ENCODE data around the gene EFTUD2. TPM values are rescaled to one million over a fixed set of nuclear protein-coding genes. Genes with fewer than 3 reads are reported as not detected.

Gene EFTUD2
- total and polyA plus RNA-seq, 2 donors from 2014 or later: 37.9 to 98.4 TPM

GRCh38 chr17:44919885-44920564 is 20.8 kb upstream of the EFTUD2 start:
- DNase-seq (peak; percentile 85 to 91 (median 87)), FAIRE-seq (no peak)
- H3K4me1 ChIP-seq (ENCODE audit: control insufficient read depth in 2 of 3, insufficient read depth in 2 of 3, low read depth in 1 of 3, low read length in 3 of 3): no peaks in the 10 kb centered on the region
- no peak overlapping the region for H3K9ac ChIP-seq (ENCODE audit: low read length in 3 of 3)
- H3K27me3 ChIP-seq (ENCODE audit: control insufficient read depth, insufficient read depth, low read length): no peaks in the 10 kb centered on the region
- H3K36me3 ChIP-seq (ENCODE audit: control insufficient read depth in 2 of 3, insufficient read depth in 3 of 3, low read length in 3 of 3): no peaks in the 10 kb centered on the region
- TF ChIP-seq CTCF (IDR thresholded peaks at IDR 0.05; ENCODE audit: borderline replicate concordance, extremely low read depth, insufficient read depth): peak; percentile 81
- no peaks in the 10 kb centered on the region for H3K9me3 ChIP-seq (ENCODE audit: control insufficient read depth in 2 of 3, insufficient read depth in 1 of 3, low read length in 3 of 3)
- no peak overlapping the region for H3K27ac ChIP-seq (ENCODE audit: low read depth in 2 of 2, low read length in 2 of 2)
- intact Hi-C loops (cut with DNase I): loop anchor here (5.0 to 10.0 kb wide), 2 partner anchors 102 to 195 kb away; no protein-coding TSS in a partner anchor
- no peak overlapping the region for H3K4me3 ChIP-seq (ENCODE audit: low read length in 3 of 3)

DNA sequence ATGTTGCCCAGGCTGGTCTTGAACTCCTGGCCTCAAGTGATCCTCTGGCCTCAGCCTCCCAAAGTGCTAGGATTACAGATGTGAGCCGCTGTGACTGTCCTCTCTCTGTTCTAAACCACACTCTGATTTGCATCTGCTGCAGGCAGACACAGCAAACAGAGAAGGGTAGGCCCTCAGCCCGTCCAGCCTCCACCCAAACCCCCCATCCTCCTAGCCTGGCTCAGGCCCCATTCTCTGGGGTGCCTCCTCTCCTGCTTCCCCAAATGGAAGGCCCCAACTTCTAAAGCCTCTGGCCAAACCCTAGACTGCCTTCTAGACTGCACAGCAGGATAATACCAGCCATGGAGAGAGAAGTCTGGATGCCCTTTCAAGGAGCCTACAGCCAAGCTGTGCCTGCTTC is 20.2 kb upstream of the EFTUD2 start:
- Histone ChIP-seq H3K27ac (ENCODE audit: low read depth in 2 of 2, low read length in 2 of 2) (no peak overlapping the region), H3K36me3 (ENCODE audit: control insufficient read depth in 2 of 3, insufficient read depth in 3 of 3, low read length in 3 of 3) (no peaks in the 10 kb centered on the region), H3K9ac (ENCODE audit: low read length in 3 of 3) (no peak overlapping the region), H3K4me3 (ENCODE audit: low read length in 3 of 3) (no peak overlapping the region), H3K27me3 (ENCODE audit: control insufficient read depth, insufficient read depth, low read length) (no peaks in the 10 kb centered on the region), H3K4me1 (ENCODE audit: control insufficient read depth in 2 of 3, insufficient read depth in 2 of 3, low read depth in 1 of 3, low read length in 3 of 3) (no peaks in the 10 kb centered on the region), H3K9me3 (ENCODE audit: control insufficient read depth in 2 of 3, insufficient read depth in 1 of 3, low read length in 3 of 3) (no peaks in the 10 kb centered on the region)
- DNase-seq (peak in 1 of 5 donors; percentile 8), FAIRE-seq (no peak)
- intact Hi-C loops (cut with DNase I): loop anchor here (5.0 kb wide), 1 partner anchor 103 kb away; no protein-coding TSS in a partner anchor
- TF ChIP-seq CTCF (IDR thresholded peaks at IDR 0.05; ENCODE audit: borderline replicate concordance, extremely low read depth, insufficient read depth): no peak

DNA sequence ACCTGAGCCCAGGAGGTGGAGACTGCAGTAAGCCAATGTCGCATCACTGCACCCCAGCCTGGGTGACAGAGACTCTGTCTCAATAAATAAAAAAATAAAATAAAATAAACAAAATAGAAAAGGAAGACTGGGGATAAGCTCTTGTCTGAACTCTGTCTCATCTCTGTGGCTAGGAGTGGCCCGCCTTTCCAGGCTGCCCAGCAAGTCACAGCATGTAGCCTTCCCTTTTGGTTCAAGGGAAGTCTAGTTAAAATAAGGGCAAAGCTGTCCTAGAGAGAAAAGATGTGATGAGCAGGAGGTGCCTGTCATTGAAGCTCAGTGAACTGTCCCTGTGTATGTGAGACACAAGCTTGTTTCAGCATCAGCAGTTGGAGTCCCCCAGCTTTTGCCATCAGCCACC is 18.8 kb upstream of the EFTUD2 start:
- DNase-seq (peak in 1 of 5 donors; percentile 15), FAIRE-seq (no peak)
- Histone ChIP-seq H3K36me3 (ENCODE audit: control insufficient read depth in 2 of 3, insufficient read depth in 3 of 3, low read length in 3 of 3) (no peaks in the 10 kb centered on the region), H3K27ac (ENCODE audit: low read depth in 2 of 2, low read length in 2 of 2) (no peak overlapping the region), H3K9me3 (ENCODE audit: control insufficient read depth in 2 of 3, insufficient read depth in 1 of 3, low read length in 3 of 3) (no peaks in the 10 kb centered on the region), H3K27me3 (ENCODE audit: control insufficient read depth, insufficient read depth, low read length) (no peaks in the 10 kb centered on the region), H3K4me1 (ENCODE audit: control insufficient read depth in 2 of 3, insufficient read depth in 2 of 3, low read depth in 1 of 3, low read length in 3 of 3) (no peaks in the 10 kb centered on the region), H3K4me3 (ENCODE audit: low read length in 3 of 3) (no peak overlapping the region), H3K9ac (ENCODE audit: low read length in 3 of 3) (no peak overlapping the region)
- intact Hi-C loops (cut with DNase I): loop anchor here (5.0 kb wide), 1 partner anchor 104 kb away; no protein-coding TSS in a partner anchor
- TF ChIP-seq CTCF (IDR thresholded peaks at IDR 0.05; ENCODE audit: borderline replicate concordance, extremely low read depth, insufficient read depth): no peak

All from kidney (tissue), 14 donors.